ENCODE data around the gene CTBP2. TPM values are rescaled to one million over a fixed set of nuclear protein-coding genes. Genes with fewer than 3 reads are reported as not detected.

The CTBP2 gene
- total RNA-seq, 4 donors from 2014 or later = 74.8 to 103 (median 79.2) TPM

- peak overlapping the region in 3 of 4 donors; percentile 55 to 78 (median 71) for H3K27ac ChIP-seq
- peak; percentile 13 for ATAC-seq
- no peaks in the 10 kb centered on the region for H3K27me3 ChIP-seq
- TF ChIP-seq EP300 (IDR thresholded peaks at IDR 0.05) (no peak), POLR2AphosphoS5 (IDR thresholded peaks at IDR 0.05) (no peak), POLR2A (IDR thresholded peaks at IDR 0.05) (no peak), CTCF (IDR thresholded peaks at IDR 0.05) (no peak)
- peaks cover 0 to 23% of the 10 kb centered on the region in 2 donors for H3K36me3 ChIP-seq
- peaks cover 0 to 89% (median 40%) of the 10 kb centered on the region in 3 donors for H3K4me1 ChIP-seq
- no CpG with 5 or more reads among the region's 10 CpGs for WGBS, 2 donors (ENCODE audit: low coverage in 1 of 2)
- H3K9me3 ChIP-seq = no peaks in the 10 kb centered on the region
- H3K4me3 ChIP-seq = peak overlapping the region in 1 of 2 donors; percentile 6
Observed at GRCh38 chr10:125016123-125016522, 144.2 kb downstream of the CTBP2 start.

GRCh38 chr10:125015356-125015944 lies 144.9 kb downstream of the CTBP2 start:
- H3K4me3 ChIP-seq = no peak overlapping the region
- H3K9me3 ChIP-seq = no peaks in the 10 kb centered on the region
- H3K4me1 ChIP-seq = peaks cover 0 to 85% (median 40%) of the 10 kb centered on the region in 3 donors
- H3K27ac ChIP-seq = peak overlapping the region in 3 of 4 donors; percentile 55 to 78 (median 71)
- TF ChIP-seq CTCF (IDR thresholded peaks at IDR 0.05) (no peak), POLR2A (IDR thresholded peaks at IDR 0.05) (no peak), EP300 (IDR thresholded peaks at IDR 0.05) (no peak), POLR2AphosphoS5 (IDR thresholded peaks at IDR 0.05) (no peak)
- H3K27me3 ChIP-seq = no peaks in the 10 kb centered on the region
- WGBS, 2 donors (ENCODE audit: low coverage in 1 of 2) = 48 to 78% methylated on average over 7 to 10 of the region's 23 CpGs
- H3K36me3 ChIP-seq = peaks cover 0 to 26% of the 10 kb centered on the region in 2 donors
- peak; percentile 15 for ATAC-seq

- Histone ChIP-seq H3K27ac (peak overlapping the region in 3 of 4 donors; percentile 55 to 78 (median 71)), H3K27me3 (no peaks in the 10 kb centered on the region), H3K4me3 (no peak overlapping the region), H3K4me1 (peaks cover 0 to 87% (median 40%) of the 10 kb centered on the region in 3 donors), H3K36me3 (peaks cover 0 to 26% of the 10 kb centered on the region in 2 donors), H3K9me3 (no peaks in the 10 kb centered on the region)
- no peak for ATAC-seq
- WGBS, 2 donors (ENCODE audit: low coverage in 1 of 2) = 47 to 89% methylated on average over 6 to 8 of the region's 19 CpGs
- TF ChIP-seq CTCF (IDR thresholded peaks at IDR 0.05) (no peak), EP300 (IDR thresholded peaks at IDR 0.05) (no peak), POLR2AphosphoS5 (IDR thresholded peaks at IDR 0.05) (no peak), POLR2A (IDR thresholded peaks at IDR 0.05) (no peak)
Observed at GRCh38 chr10:125014836-125015355, 145.5 kb downstream of the CTBP2 start.

GRCh38 chr10:125014086-125014830 lies 146.1 kb downstream of the CTBP2 start:
- no peaks in the 10 kb centered on the region for H3K27me3 ChIP-seq
- H3K27ac ChIP-seq = peak overlapping the region in 3 of 4 donors; percentile 52 to 71 (median 55)
- ATAC-seq = no peak
- no peaks in the 10 kb centered on the region for H3K9me3 ChIP-seq
- WGBS, 2 donors (ENCODE audit: low coverage in 1 of 2) = 82 to 87% methylated on average over 5 to 6 of the region's 20 CpGs
- no peak for TF ChIP-seq EP300 (IDR thresholded peaks at IDR 0.05)
- no peak for TF ChIP-seq POLR2A (IDR thresholded peaks at IDR 0.05)
- no peak for TF ChIP-seq CTCF (IDR thresholded peaks at IDR 0.05)
- no peak for TF ChIP-seq POLR2AphosphoS5 (IDR thresholded peaks at IDR 0.05)
- peaks cover 0 to 26% of the 10 kb centered on the region in 2 donors for H3K36me3 ChIP-seq
- H3K4me1 ChIP-seq = peaks cover 0 to 89% (median 43%) of the 10 kb centered on the region in 3 donors
- H3K4me3 ChIP-seq = no peak overlapping the region

All from gastroesophageal sphincter (tissue), 4 donors.